SKM-1 (cell line): ENCODE measurements around the gene ATG7.
A peak's percentile ranks its signal among the peaks of the same experiment; 100 is the strongest.

Source experiments
- DNase-seq: peaks from one replicate; lab custom pipeline; 2025; ENCODE audit not compliant: unreplicated experiment; lab: John Stamatoyannopoulos, UW

ATG7 gene, protein sequence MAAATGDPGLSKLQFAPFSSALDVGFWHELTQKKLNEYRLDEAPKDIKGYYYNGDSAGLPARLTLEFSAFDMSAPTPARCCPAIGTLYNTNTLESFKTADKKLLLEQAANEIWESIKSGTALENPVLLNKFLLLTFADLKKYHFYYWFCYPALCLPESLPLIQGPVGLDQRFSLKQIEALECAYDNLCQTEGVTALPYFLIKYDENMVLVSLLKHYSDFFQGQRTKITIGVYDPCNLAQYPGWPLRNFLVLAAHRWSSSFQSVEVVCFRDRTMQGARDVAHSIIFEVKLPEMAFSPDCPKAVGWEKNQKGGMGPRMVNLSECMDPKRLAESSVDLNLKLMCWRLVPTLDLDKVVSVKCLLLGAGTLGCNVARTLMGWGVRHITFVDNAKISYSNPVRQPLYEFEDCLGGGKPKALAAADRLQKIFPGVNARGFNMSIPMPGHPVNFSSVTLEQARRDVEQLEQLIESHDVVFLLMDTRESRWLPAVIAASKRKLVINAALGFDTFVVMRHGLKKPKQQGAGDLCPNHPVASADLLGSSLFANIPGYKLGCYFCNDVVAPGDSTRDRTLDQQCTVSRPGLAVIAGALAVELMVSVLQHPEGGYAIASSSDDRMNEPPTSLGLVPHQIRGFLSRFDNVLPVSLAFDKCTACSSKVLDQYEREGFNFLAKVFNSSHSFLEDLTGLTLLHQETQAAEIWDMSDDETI

DNA sequence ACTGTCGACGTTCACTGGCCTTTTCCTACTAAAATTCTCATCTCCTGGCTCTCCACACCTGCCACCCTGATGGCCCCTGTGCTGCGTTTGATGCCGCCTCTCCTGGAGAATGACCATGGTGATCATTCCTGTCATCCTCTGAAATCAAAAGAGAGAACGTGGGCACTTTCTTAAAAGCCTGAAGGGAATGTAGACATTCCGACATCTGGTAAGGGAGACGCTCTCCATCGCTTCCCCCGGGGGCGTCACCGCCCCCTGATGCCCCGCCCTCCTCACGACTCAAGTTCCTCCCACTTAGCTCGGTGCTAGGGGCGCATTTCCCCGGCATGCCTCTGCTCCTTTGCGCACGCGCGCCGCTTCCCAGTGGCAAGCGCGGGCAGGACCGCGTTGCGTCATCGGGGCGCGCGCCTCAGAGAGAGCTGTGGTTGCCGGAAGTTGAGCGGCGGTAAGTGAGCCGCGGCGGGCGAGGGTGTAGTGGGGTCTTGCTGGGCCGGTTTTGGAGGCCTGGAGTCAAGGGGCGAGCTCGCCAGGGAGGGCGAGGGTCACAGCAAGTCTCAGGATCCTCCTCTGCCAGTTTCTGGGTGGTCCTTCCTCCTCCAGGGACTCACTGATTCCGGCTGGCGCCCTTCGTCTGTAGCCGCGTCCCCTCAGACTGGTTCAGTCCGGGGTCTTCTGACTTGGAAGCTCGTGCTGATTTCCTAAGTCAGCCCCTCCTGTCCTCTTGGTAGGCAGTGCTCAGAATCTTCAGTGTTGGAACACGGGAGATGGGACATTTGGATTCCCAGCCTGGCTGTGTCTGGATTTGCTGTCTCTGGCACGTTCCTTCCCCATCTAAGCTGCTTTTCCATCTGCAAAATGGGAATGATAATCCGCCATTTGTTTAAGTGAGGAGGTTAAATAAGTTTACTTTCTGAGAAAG is at the start of gene ATG7:
Gene ATG7, plus strand, starts transcription at position 412 of the 919 bp plus-strand sequence. CDS start 26,299 bp downstream, outside the sequence.
- DNase-seq: peak; percentile 95

DNA sequence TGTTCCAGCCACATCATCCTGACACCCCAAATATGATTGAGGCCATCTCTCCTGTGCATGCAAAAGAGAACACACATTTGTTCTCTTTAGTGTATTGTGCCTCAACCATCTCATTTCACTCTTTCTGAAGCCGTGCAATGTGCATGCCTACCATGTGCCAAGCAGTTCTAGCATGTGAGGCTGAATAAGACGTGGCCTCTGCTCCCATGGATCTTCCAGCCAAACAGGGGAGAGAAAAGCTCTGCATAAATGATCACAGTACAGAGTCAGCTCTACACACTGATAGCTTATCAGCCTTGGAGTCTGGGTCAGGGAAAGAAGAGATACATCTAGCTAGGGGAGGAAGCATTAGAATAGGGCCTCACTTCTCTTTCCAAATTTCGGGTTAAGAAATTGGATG is 48.2 kb upstream of the ATG7 start:
- DNase-seq: no peak

- no peak for DNase-seq
Measured at GRCh38 chr3:11224870-11225229, 47.3 kb upstream of the ATG7 start.

- DNase-seq: no peak
Measured at GRCh38 chr3:11226042-11226370, 46.2 kb upstream of the ATG7 start.

GRCh38 chr3:11228041-11228440 is 44.2 kb upstream of the ATG7 start:
- no peak for DNase-seq

- no peak for DNase-seq
Measured at GRCh38 chr3:11230125-11230524, 42.1 kb upstream of the ATG7 start.

DNA sequence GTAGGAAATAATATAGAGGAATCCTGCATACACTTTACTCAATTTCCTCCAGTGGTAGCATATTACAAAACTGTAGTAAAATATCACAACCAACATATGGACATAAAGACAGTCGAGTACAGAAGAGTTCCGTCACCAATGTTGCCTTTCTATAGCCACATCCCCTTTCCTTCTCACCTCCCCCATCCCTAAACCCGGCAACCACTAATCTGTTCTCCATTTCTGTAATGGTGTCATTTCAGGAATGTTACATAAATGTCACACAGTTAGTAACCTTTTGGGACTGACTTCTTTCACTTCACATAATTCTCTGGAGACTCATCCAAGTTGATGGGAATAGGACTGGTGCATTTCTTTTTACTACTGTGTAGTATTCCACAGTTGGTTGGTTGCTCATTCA is 41.4 kb upstream of the ATG7 start:
- no peak for DNase-seq

DNA sequence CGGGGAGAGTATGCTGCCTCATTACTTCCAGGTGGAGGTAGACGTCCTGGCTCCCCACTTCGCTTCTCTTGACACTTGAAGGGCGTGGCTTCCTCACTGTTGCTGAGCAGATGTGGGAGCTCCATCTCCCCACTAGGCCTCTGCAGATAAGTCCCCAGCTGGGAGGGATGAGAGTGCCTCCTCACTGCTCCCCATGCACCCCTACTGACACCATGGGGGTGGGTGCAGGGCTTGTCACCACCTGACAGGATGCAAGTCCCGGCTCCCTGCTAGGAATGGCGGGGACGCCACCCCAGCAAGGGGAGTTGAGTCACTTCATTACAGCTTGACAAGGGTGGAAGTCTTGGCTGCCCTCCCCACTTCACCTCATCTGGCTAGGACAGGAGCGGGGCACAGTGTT is 36.8 kb upstream of the ATG7 start:
- DNase-seq: no peak

DNA sequence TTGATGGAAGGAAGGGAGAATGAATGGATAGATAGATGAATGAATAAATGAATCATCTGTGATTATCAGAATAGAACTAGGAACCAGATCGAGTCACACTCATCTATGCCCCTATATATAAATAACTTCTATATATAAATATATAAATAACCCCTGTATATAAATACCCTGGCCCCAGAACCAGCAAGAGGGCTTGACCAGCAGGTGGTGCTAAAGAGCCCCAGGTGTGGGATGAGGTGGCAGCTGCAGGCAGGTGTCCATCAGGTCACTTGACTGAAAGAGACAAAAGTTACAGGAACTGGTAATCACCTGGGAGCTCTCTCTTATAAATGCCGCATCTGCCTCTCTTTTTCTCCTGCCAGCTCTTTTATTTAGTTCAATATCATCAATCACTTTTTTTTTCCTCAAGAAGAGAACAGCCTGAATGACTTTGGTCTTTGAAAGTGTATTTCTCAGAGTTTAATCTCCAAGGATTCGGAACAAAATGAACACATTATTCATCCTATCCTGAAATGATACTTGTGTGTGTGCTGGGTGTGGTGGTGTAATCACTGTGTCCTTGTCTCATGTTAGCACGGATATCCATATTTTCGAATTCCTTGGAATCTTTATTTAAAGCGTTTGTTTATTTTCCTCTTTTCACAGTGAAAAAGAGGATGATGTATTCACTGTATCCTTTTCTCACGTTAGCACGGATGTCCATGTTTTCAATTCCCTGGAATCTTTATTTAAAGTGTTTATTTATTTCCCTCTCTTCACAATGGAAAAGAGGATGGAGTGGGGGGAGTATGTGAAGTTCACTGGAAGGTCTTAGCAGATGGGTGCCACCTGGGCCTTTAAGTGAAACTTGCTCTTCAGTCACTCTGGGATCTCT is 35.4 kb upstream of the ATG7 start:
- no peak for DNase-seq

DNA sequence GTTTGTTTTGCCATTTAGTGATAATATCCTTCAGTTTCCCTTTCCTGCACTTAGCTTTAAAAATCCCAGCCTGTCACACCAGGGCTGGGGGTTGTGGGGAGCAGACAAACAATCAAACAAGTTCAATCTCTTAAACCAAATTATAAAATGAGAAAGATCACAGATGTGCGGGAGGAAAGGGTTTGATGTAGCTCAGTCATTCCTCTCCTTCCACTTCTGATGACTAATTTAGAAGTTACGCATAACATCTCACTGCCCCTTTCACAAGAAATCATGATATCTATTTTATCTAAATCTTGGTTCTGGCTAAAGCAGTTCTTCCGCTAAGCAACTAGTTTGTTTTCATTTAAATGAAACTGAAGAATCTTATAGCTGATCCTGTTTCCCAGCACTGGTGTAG is 34.1 kb upstream of the ATG7 start:
- no peak for DNase-seq

DNA sequence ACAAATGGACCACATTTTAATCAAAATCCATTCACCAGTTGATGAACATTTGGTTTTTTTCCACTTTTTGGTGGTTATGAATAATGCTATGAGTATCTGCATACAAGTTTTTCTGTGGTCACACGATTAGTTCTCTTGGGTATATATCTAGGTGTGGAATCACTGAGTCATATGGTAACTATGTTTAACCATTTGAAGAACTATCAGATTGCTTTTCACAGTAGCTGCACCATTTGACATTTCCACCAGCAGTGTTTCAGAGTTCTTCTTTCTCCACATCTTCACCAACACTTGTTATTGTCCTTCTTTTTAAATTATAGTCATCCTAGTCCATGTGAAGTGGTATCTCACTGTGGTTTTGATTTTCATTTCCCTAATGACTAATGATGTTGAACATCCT is 33.3 kb upstream of the ATG7 start:
- no peak for DNase-seq

- no peak for DNase-seq
Measured at GRCh38 chr3:11239796-11240195, 32.4 kb upstream of the ATG7 start.

- no peak for DNase-seq
Measured at GRCh38 chr3:11240496-11240895, 31.7 kb upstream of the ATG7 start.

DNA sequence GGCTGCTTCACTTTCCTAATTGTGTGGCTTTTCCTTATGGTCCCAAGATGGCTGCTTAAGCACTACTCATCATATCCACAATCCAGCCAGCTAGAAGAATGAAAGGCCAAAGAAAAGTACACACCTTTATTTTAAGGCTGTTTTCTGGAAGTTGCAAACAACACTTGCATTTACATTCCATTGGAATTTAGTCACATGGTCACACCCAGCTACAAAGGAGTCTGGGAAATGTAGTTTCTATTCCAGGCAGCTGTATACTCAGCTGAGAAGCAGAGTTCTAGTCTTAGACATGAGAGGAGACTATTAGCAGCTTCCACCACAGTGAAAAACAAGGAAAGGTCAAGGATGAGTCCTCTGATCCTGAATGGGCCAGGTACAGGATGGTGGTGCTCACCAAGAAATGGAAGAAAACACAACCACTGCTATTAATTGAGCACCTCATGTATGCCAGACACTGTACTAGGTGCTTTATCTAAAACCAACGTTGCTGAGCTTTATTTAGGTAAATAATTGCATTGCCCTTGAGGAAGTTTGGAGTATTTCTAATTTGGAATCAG is 28.0 kb upstream of the ATG7 start:
- no peak for DNase-seq

DNA sequence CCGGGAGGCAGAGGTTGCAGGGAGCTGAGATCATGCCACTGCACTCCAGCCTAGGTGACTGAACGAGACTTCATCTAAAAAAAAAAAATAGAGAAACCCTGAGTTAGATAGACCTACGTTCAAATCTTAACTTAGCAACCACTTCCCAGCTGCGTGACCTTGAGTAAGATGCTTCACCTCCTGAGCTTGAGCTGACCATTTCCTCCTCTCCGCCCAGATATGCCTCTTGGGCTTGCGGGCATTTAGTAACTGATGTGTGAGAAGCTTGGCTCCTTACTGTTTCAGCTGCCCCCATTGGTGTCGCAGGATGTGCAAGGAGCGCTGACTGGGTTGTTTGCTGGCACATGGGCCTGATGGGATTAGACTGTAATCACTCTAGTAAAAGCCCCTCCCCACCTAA is 26.9 kb upstream of the ATG7 start:
- no peak for DNase-seq

DNA sequence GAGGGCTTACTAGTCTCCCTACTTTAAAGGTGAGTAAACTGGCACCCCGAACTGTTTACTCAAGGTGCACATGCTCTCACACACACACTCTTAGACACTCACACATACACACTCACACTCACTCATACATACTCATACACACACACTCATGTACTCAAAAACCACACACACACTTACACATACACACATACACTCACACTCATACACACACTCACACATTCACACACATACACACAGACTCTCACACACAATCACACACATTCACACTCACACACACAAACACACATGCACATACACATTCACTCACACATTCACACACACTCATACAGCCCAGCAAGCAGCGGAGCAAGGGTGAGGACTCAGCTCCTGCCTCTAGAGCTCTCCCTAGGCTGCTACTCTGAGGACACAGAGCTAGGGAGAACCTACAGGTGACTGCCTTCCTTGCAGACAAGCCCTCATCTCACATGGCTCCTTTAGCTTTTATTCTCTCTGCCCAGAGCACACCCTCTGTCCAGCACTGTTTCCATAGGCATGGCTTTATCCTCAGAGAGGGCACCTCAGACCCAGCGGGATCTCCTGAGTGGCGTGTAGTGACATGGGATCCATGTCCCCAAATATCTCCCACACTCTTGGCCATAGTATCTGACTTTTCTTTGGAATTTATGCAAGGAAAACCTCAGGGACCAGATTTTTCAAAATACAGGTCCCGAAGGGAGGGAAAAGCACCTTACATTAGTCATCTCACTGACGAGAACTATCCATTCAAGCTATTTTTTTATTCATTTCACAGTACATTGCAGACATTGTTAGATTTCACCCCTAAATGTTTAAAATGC is 26.2 kb upstream of the ATG7 start:
- no peak for DNase-seq

GRCh38 chr3:11246663-11246970 is 25.6 kb upstream of the ATG7 start:
- DNase-seq: no peak

DNA sequence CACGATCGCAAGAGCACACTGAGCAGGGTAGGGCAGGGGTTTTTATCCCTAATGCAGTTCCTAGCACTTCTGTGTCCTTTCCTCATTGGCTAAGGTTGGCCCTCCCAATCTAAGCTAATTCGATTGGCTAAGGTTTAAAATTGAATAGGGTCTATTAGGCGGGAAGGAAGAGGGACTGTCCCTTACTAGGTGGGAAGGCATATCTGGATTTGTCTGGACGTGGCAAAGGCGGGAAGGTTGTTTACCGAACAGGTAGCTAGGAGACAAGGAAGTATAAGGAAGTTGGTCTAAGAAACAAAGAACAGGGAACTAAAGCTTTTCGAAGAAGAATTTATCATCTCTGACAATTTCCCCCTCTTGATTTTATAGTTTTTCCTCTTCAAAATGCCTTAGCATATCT is 24.8 kb upstream of the ATG7 start:
- DNase-seq: no peak

- DNase-seq: no peak
Measured at GRCh38 chr3:11248596-11248995, 23.6 kb upstream of the ATG7 start.
